GM18867 (cell line): ENCODE data around the gene TCP11L2.

ENCODE experiments used
- ATAC-seq: cut with Tn5 transposase; IDR thresholded peaks from one replicate; pipeline ENCODE4 v1.9.1; 2021; ENCODE audit warnings: mild to moderate bottlenecking, moderate library complexity; ENCODE audit not compliant: unreplicated experiment

Gene TCP11L2

GRCh38 chr12:106387848-106388377, 85.4 kb downstream of the TCP11L2 start:
- no peak for ATAC-seq

- ATAC-seq, result no peak
Observed at GRCh38 chr12:106389151-106389550, 86.6 kb downstream of the TCP11L2 start.

- no peak for ATAC-seq
Observed at GRCh38 chr12:106392759-106393158, 90.2 kb downstream of the TCP11L2 start.
